Prostate gland (tissue), 2 donors: ENCODE data around the gene TPO. TPM values are rescaled to one million over a fixed set of nuclear protein-coding genes. Genes with fewer than 3 reads are reported as not detected.

Experiments
- DNase-seq: peaks from one replicate; pipeline ENCODE4 v3.0.0-alpha.2; 2019; ENCODE audit warnings: low spot score
- H3K27ac ChIP-seq, 2 donors: fragments of 200-600 bp; sonication (generic); 2 replicates each; pipeline ENCODE4 v1.5.1; 2017 to 2019
- H3K27me3 ChIP-seq: fragments of 200-600 bp; sonication (generic); replicated peaks from 2 replicates; pipeline ENCODE4 v1.5.1; 2019; ENCODE audit not compliant: insufficient read depth
- H3K36me3 ChIP-seq, 2 donors: fragments of 200-600 bp; sonication (generic); 1 replicate in 1 of 2; 2 replicates in 1 of 2; pipeline versions ENCODE4 v1.5.1 to v1.8.1; 2017 to 2019
- H3K4me1 ChIP-seq: fragments of 200-600 bp; sonication (generic); replicated peaks from 2 replicates; pipeline ENCODE4 v1.5.1; 2019
- H3K4me3 ChIP-seq, 2 donors: fragments of 200-600 bp; sonication (generic); 2 replicates each; pipeline ENCODE4 v1.5.1; 2017 to 2019
- H3K9me3 ChIP-seq: fragments of 200-600 bp; sonication (generic); 2 replicates; pipeline ENCODE4 v1.5.1; 2017
- POLR2A ChIP-seq: fragments of 450-650 bp; IDR thresholded peaks from one replicate; pipeline ENCODE4 v1.6.1; 2016; ENCODE audit warnings: antibody characterized with exemption, mild to moderate bottlenecking
- POLR2AphosphoS5 ChIP-seq: sonication (generic); formaldehyde crosslinking; IDR thresholded peaks from one replicate; pipeline ENCODE4 v1.6.1; 2017; ENCODE audit warnings: antibody characterized with exemption
- WGBS: methylation state at CpG from one replicate; pipeline ENCODE4 v1.1.5; 2018; 5-methylcytosine and 5-hydroxymethylcytosine counted together
- intact Hi-C: fragments of 100-400 bp; cut with DNase I; formaldehyde crosslinking; loops from one replicate; pipeline ENCODE4 v1.14.2; 2022
- total RNA-seq, 2 donors: library from RNA; depleted of rRNA; stranded (reverse); fragments of >200 nt; gene quantifications; one replicate each; pipeline ENCODE4 v1.1.0, GENCODE V29; 2016
- TF ChIP-seq, protein P1 (sequence below), 4 experiments: fragments of 200-600 bp in 2 of 4; fragments of 450-650 bp in 2 of 4; sonication (generic) in 2 of 4; IDR thresholded peaks; 1 replicate in 3 of 4; 2 replicates in 1 of 4; pipeline ENCODE4 v1.5.1; 2016 to 2019; ENCODE audit warnings: antibody characterized with exemption in 4 of 4, mild to moderate bottlenecking in 2 of 4, moderate library complexity in 2 of 4

Gene TPO
- total RNA-seq, 2 donors from 2014 or later = 0.82 to 1.4 TPM

DNA sequence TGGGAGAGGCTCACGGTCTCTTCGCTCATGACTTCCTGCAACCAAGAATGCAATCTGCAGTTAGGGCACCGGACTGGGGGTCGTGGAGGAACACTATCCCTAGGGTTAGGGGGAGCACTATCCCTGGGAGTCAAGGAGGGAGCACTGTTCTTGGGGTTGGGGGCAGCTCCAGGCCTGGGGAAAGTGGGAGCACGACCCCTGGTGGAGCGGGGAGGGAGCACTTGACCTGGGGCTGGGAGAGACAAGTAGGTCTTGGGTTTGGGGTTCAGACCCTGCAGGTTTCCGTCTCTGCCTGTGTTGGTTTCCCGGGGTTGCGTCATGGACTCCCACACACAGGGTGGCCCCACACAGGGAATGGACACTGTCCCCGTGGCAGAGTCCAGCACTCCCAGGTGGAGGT, 133.6 kb downstream of the TPO start:
- no peak for TF ChIP-seq POLR2A
- TF ChIP-seq, protein P1, sequence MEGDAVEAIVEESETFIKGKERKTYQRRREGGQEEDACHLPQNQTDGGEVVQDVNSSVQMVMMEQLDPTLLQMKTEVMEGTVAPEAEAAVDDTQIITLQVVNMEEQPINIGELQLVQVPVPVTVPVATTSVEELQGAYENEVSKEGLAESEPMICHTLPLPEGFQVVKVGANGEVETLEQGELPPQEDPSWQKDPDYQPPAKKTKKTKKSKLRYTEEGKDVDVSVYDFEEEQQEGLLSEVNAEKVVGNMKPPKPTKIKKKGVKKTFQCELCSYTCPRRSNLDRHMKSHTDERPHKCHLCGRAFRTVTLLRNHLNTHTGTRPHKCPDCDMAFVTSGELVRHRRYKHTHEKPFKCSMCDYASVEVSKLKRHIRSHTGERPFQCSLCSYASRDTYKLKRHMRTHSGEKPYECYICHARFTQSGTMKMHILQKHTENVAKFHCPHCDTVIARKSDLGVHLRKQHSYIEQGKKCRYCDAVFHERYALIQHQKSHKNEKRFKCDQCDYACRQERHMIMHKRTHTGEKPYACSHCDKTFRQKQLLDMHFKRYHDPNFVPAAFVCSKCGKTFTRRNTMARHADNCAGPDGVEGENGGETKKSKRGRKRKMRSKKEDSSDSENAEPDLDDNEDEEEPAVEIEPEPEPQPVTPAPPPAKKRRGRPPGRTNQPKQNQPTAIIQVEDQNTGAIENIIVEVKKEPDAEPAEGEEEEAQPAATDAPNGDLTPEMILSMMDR (IDR thresholded peaks at IDR 0.05) = no peak
- no peak for TF ChIP-seq POLR2AphosphoS5
- Histone ChIP-seq H3K36me3 (no peaks in the 10 kb centered on the region), H3K9me3 (no peaks in the 10 kb centered on the region), H3K4me3 (no peak overlapping the region), H3K4me1 (no peaks in the 10 kb centered on the region), H3K27ac (no peak overlapping the region), H3K27me3 (no peaks in the 10 kb centered on the region)
- WGBS = 86% methylated on average over 10 of the region's 10 CpGs
- intact Hi-C loops = loop anchor here (5.0 kb wide), 2 partner anchors 595 to 835 kb away; partner anchors contain the start of gene SNTG2
- no peak for DNase-seq

DNA sequence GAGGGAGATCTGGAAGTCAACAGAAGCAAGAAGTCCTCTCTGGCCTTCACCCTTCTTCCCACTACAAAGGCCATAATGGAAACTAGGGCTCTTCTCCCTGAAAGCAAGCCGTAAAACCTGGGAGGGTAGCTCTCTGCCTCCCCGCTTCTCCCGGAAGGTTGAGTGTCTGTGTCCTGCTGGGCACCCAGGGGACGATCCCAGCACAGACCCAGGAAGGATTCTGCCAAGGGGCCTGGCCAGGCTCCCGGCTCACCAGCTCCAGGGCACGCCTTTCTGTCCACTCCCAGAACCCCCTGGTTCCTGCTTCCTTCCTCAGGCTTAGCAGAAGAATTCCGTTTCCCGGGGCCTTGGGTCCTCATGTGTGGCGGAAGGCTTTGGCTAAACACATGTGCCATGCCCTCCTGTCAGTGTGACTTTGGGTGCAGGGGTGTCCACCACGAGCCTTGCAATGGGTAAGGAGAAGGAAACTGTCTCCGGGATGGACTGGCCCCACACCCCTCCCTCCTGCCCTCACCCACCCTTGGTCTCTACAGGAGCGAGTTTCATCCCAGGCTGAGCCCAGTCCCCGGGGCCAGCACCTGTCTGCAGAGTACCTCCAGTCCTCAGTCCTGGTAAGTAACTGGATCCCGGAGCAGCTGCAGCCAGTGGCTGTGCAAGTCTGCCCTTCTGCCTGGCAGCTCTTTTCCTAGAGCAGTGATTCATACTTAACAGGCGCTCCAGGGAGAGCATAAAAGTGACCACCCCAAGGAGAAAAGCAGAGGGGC, 135.8 kb downstream of the TPO start:
- Histone ChIP-seq H3K4me3 (no peak overlapping the region), H3K27ac (no peak overlapping the region), H3K36me3 (no peaks in the 10 kb centered on the region), H3K4me1 (no peaks in the 10 kb centered on the region), H3K9me3 (no peaks in the 10 kb centered on the region), H3K27me3 (no peaks in the 10 kb centered on the region)
- 89% methylated on average over 12 of the region's 15 CpGs for WGBS
- TF ChIP-seq POLR2AphosphoS5 (no peak), POLR2A (no peak)
- TF ChIP-seq, protein P1 (IDR thresholded peaks at IDR 0.05) = no peak
- no peak for DNase-seq
- intact Hi-C loops = loop anchor here (5.0 kb wide), 2 partner anchors 597 to 837 kb away; partner anchors contain the start of gene SNTG2

DNA sequence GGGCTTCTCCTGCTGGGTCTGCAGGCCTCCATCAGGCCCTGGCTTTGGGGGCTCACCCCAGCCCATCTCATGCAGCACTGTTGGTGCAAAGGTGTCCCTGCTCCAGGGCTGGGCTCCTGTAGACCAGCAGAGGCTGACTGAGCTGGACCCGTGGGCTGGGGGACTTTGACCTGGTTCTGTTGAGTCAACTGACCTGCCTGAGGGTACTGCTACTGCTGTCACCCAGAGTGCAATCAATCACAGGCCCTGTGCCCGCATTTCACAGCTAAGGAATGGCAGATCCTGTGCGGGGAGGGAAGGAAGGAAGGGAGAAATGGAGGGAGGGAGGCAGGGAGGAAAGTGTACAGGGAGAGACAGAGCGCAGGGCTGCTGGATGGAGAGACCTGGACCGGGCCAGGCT, 136.8 kb downstream of the TPO start:
- Histone ChIP-seq H3K27ac (no peak overlapping the region), H3K4me1 (no peaks in the 10 kb centered on the region), H3K27me3 (no peaks in the 10 kb centered on the region), H3K36me3 (no peaks in the 10 kb centered on the region), H3K4me3 (no peak overlapping the region), H3K9me3 (no peaks in the 10 kb centered on the region)
- DNase-seq = no peak
- intact Hi-C loops = loop anchor here (5.0 kb wide), 3 partner anchors 192 to 267 kb away; partner anchors contain the start of gene PXDN
- TF ChIP-seq, protein P1 (IDR thresholded peaks at IDR 0.05) = no peak
- TF ChIP-seq POLR2AphosphoS5 = no peak
- no peak for TF ChIP-seq POLR2A
- WGBS = 75% methylated on average over 5 of the region's 5 CpGs

DNA sequence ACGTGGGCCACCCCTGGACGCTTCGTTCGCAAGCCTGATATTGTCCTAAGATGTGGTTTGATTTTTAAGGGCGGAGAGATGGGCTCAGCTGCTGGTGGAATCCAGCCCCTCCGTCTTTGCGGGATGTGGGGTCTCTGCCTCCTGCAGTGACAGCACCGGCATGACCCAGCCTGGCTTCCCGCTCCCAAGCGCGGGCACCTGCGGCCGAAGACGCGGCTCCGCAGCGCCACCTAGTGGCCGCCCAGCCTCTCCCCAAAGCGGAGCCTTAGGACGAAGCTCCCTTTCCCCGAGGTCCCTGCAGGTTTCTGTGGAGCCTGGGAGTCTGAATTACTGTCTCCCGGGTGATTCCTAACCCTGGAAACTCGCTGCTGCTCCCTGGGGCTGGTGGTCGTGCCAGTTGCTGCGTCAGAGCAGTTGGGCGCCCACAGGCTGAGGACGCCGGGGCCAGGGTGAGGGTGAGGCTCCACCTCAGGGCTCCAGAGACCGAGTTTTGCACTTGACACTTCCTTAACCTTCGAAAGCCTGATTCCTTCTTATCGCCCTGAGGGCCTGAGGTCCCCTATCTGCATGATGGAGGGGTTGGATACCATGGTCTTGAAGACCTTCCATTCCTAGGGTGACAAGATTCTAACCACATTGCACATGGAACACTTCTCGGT, 137.5 kb downstream of the TPO start:
- H3K4me1 ChIP-seq = no peaks in the 10 kb centered on the region
- TF ChIP-seq POLR2AphosphoS5 = no peak
- TF ChIP-seq, protein P1 (IDR thresholded peaks at IDR 0.05) = peak; percentile 70 to 88 (median 85)
- no peaks in the 10 kb centered on the region for H3K36me3 ChIP-seq
- no peak overlapping the region for H3K27ac ChIP-seq
- intact Hi-C loops = loop anchor here (5.0 kb wide), 3 partner anchors 192 to 267 kb away; partner anchors contain the start of gene PXDN
- DNase-seq = peak; percentile 33
- no peak overlapping the region for H3K4me3 ChIP-seq
- no peaks in the 10 kb centered on the region for H3K9me3 ChIP-seq
- no peaks in the 10 kb centered on the region for H3K27me3 ChIP-seq
- 27% methylated on average over 25 of the region's 32 CpGs for WGBS
